Skeletal muscle tissue (tissue), 4 donors: ENCODE measurements around the gene GPR89A. TPM values are rescaled to one million over a fixed set of nuclear protein-coding genes. Genes with fewer than 3 reads are reported as not detected.
"Not testable (repeated sequence)": the region's sequence is repeated elsewhere in the genome, so short reads cannot be mapped to it uniquely, and the experiment has no call there.

ENCODE experiments used
- H3K27ac ChIP-seq: one replicate; pipeline ENCODE4 v1.7.0; 2013; ENCODE audit warnings: mild to moderate bottlenecking, low read depth, low read length, inconsistent platforms
- H3K27me3 ChIP-seq, 3 donors: one replicate each; pipeline ENCODE4 v1.7.0; 2013; ENCODE audit warnings: low read length in 3 of 3; ENCODE audit not compliant: control insufficient read depth in 3 of 3, insufficient read depth in 3 of 3
- H3K36me3 ChIP-seq, 3 donors: one replicate each; pipeline ENCODE4 v1.7.0; 2013; ENCODE audit warnings: low read length in 3 of 3; ENCODE audit not compliant: control insufficient read depth in 3 of 3, insufficient read depth in 3 of 3
- H3K4me1 ChIP-seq, 3 donors: one replicate each; pipeline ENCODE4 v1.7.0; 2013; ENCODE audit warnings: low read length in 3 of 3, mild to moderate bottlenecking in 3 of 3; ENCODE audit not compliant: control insufficient read depth in 3 of 3, insufficient read depth in 3 of 3
- H3K4me3 ChIP-seq, 3 donors: one replicate each; pipeline ENCODE4 v1.7.0; 2013; ENCODE audit warnings: low read length in 3 of 3
- H3K9ac ChIP-seq, 3 donors: one replicate each; pipeline ENCODE4 v1.7.0; 2013; ENCODE audit warnings: low read length in 3 of 3, mild to moderate bottlenecking in 3 of 3, moderate library complexity in 2 of 3, low read depth in 1 of 3
- H3K9me3 ChIP-seq, 3 donors: one replicate each; pipeline ENCODE4 v1.7.0; 2013; ENCODE audit warnings: low read length in 3 of 3; ENCODE audit not compliant: control insufficient read depth in 3 of 3
- total RNA-seq: library from RNA; depleted of rRNA; stranded (reverse); fragments of >200 nt; gene quantifications from one replicate; pipeline ENCODE4 v1.2.3, GENCODE V29; 2014
- donor health status: Osteomylitis.

GPR89A gene
- total RNA-seq, 1 donor from 2014 or later, result 24.5 TPM

DNA sequence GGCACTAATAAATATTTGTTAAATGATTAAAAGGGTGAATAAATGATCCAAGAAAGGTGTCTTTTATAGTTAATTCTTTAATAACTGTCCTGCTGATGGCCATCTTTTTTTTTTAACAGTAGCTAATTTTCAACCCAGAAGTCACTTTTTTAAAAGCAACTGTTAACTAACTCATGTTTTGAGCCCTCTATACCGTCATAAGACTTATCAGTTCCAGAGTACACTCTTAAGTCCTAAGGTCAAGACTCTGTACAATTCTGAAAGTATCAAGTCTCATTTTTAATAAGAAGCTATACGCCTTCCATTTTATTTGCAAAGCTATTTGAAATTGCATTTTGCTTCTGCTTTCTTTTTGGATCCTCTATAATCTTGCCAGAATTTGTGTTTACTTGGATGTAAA, 3.0 kb downstream of the GPR89A start:
- not testable (repeated sequence) for H3K4me3 ChIP-seq, H3K27ac ChIP-seq, H3K9me3 ChIP-seq, H3K4me1 ChIP-seq, H3K9ac ChIP-seq, H3K36me3 ChIP-seq, H3K27me3 ChIP-seq

DNA sequence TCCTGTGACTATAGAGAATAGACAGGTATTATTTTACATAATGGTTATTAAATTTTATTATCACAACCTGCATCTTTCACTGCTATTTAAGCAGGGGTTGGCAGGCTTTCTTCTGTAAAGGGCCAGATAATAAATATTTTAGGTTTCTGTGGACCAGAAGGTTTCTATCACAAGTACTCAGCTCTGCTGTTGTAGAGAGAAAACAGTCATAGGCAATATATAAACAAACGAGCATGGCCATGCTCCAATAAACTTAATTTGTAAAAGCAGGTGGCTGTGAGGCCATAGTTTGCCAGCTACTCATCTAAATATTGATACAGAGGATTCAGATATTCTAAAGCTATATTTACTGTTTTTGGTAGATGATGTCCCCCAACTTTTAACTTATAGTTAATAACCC, 12.3 kb downstream of the GPR89A start:
- H3K36me3 ChIP-seq, H3K27ac ChIP-seq, H3K4me3 ChIP-seq, H3K27me3 ChIP-seq, H3K9ac ChIP-seq, H3K9me3 ChIP-seq, H3K4me1 ChIP-seq: not testable (repeated sequence)

DNA sequence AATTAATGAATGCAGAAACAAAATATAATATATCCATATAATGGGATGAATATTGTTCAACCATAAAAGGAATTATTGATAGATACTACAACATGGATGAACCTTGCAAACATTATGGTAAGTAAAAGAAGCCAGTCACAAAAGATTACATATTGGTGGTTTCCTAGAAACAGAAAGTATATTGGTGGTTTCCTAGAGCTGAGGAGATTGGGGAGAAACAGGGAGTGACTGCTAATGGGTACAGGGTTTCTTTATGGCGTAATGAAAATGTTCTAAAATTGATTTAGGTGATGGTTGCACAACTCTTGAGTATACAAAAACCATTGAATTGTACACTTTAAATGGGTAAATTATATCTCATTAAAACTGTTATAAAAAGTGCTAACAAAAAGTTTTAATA, 14.4 kb downstream of the GPR89A start:
- H3K27me3 ChIP-seq, H3K4me1 ChIP-seq, H3K36me3 ChIP-seq, H3K27ac ChIP-seq, H3K4me3 ChIP-seq, H3K9me3 ChIP-seq, H3K9ac ChIP-seq: not testable (repeated sequence)

DNA sequence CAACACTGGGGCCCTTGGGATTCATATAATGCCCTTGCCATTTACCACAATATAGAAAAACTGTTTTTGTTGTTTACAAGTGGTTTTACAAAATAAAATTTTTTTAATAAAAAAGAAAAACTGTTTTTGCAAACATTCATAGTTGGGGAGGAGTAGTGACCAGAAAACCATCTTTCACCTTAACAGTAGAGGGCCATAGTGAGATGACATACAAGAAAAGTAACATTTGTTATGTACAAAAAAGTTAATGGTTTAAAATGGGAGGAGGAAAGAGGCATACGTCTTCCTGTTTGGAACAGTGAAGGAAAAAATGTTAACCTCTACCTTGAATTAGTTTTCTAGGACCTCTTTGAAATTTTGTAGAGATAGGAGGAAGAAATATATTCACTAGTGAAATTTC, 28.4 kb downstream of the GPR89A start:
- H3K27ac ChIP-seq, H3K27me3 ChIP-seq, H3K9ac ChIP-seq: not testable (repeated sequence)

DNA sequence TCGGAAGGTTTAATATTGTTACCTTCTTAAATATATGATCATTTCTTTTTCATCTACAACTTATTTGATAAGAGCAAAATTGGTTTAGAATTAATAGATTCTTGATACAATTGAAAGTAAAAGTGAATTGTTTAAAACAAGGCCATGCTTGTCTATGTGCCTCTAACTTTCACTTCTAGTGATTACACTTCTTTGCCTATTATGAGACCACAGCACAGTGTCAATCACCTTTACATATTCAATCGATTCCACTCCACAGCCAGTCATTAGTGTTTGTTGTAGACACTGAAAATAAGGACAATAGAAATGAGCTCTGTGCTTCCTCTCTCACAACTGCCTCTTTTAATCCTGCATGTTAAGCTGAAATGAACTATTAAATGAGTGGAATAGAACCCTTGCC, 34.1 kb downstream of the GPR89A start:
- H3K9me3 ChIP-seq, H3K27ac ChIP-seq, H3K4me3 ChIP-seq, H3K36me3 ChIP-seq, H3K9ac ChIP-seq, H3K4me1 ChIP-seq, H3K27me3 ChIP-seq: not testable (repeated sequence)

More for the DNA sequence above, 28.4 kb downstream of the GPR89A start:
- H3K36me3 ChIP-seq, H3K4me3 ChIP-seq, H3K9me3 ChIP-seq, H3K4me1 ChIP-seq: not testable (repeated sequence)

DNA sequence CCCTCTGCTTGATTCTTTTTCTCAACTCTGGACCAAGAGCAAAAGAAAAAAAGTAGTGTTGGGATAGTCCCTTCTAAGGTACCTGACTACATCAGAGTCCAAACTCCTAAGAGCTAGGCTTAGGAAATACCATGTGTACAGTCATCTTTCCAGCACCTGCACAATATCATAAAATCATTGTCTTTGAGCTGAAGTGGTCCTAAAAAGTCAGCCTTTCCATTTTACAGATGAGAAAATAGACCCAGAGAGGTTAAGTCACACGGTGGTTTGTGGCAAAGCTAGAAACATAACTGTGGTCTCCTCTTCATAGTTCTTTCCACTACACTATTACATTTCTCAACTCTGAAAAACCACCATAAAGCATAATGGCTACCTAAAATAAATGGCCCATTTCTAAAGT, 36.2 kb downstream of the GPR89A start:
- not testable (repeated sequence) for H3K27me3 ChIP-seq, H3K9me3 ChIP-seq, H3K4me3 ChIP-seq, H3K36me3 ChIP-seq, H3K4me1 ChIP-seq, H3K27ac ChIP-seq, H3K9ac ChIP-seq

DNA sequence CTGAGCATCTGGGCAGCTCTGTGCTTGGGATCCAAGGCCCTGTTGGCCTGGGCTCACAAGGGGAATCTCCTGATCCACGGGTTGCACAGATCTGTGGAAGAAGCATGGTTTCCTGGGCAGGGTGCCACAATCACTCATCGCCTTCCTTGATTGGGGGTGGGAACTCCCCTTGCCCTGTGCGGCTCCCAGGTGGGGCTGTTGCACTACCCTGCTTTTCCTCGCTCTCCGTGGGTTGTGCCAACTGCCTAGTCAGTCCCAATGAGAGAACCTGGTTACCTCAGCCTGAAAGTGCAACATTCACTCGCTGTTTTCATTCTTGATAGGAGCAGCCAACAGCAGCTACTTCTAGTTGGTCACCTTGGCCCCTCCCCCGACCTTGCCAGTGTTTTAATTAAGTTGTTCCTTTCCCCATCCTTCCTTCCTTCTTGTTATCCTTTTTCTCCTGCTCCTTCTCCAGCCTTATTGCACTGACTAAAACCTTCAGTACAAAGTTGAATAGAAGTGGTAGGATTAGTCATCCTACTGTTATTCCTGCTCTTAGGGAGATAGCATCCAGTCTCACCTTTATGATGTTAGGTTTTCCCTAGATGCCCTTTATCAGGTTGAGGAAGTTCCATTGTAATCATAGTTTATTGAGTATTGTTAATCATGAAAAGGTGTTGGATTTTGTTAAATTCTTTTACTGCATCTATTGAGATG, 48.6 kb downstream of the GPR89A start:
- H3K9ac ChIP-seq, H3K4me3 ChIP-seq, H3K27me3 ChIP-seq, H3K9me3 ChIP-seq, H3K36me3 ChIP-seq, H3K27ac ChIP-seq, H3K4me1 ChIP-seq: not testable (repeated sequence)

DNA sequence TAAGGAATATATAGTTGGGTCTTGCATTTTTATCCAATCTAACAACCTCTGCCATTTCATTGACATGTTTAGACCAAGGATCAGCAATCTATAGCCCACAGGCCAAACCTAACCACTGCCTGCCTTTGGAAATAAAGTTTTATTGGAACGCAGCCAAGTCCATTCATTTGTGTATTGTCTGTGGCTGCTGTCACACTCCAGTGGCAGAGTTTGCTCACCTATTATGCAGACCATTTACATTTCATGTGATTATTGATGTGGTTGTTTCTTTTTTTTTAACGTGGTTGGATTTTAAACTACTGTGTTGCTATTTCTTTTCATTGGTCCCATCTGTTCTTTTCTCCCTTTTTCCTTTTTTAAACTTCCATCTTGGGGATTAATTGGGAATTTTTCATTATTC, 54.7 kb downstream of the GPR89A start:
- H3K36me3 ChIP-seq, H3K9ac ChIP-seq, H3K4me1 ChIP-seq, H3K9me3 ChIP-seq, H3K27ac ChIP-seq, H3K4me3 ChIP-seq, H3K27me3 ChIP-seq: not testable (repeated sequence)

DNA sequence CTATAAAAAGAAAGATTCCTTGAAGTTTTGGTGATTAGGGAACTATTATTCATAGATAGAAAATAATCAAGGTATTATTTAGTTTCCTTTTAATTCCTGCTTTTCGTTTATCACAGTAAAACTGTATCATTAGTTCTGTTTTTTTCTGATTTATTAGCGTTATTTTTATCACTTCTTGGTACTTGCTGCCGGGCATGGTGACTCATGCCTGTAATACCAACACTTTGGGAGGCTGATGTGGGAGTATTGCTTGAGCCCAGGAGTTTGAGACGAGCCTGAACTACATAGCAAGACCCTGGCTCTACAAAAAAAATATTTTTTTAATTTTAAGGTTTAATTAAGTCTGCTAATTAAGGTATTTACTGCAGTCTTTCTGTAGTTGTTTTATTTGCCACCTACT, 57.2 kb downstream of the GPR89A start:
- not testable (repeated sequence) for H3K4me3 ChIP-seq, H3K9ac ChIP-seq, H3K4me1 ChIP-seq, H3K27ac ChIP-seq, H3K9me3 ChIP-seq, H3K36me3 ChIP-seq, H3K27me3 ChIP-seq

DNA sequence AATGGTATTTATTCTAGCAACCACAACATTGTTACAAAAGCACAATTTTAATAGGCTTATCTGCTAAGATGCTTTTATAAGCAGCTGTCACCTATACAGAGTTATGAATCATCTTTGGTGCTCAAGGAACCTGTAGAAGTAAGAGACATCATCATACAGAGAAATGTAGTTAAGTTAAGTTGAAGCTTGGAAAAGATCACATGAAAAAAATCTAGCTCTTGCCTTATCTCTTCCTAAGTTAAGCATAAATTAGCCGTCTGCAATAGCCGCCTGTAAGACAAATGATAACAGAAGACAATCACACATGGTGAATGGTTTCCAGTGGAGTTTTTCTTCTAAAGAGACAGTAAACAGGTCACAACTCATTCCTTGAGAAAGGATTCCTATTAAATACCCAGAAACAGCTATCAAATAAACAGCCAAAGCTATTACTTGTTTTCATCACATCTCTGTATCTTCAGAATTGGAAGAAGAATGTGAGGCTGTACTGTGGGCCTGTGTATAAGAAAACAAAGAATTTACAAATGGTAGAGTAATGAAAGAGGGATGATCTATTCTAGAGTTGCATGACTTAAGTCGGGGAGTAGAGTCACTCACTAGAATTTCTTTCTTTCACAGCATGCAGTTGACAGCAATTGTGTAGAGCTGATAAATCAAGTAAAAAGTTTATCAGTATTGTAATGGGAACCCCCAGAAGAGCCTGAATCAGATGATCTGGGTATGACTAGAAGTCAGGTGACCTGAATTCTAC, 63.4 kb downstream of the GPR89A start:
- H3K9ac ChIP-seq, H3K36me3 ChIP-seq, H3K4me1 ChIP-seq, H3K9me3 ChIP-seq, H3K4me3 ChIP-seq, H3K27ac ChIP-seq, H3K27me3 ChIP-seq: not testable (repeated sequence)
